A549 (cell line): ENCODE measurements around the gene WSCD2.

Experiments
- JUNB ChIP-seq: fragments of >200 bp; sonication (Bioruptor Twin); formaldehyde crosslinking; IDR thresholded peaks from 2 replicates; pipeline ENCODE4 v1.6.1; 2016
- SMC3 ChIP-seq: fragments of >200 bp; sonication (Bioruptor Twin); formaldehyde crosslinking; IDR thresholded peaks from 3 replicates; pipeline ENCODE4 v1.6.1; 2018; ENCODE audit warnings: inconsistent platforms

- TF ChIP-seq JUNB = no peak
- no peak for TF ChIP-seq SMC3
These were observed 23.1 kb downstream of the WSCD2 start for GRCh38 chr12:108152170-108152538.
